HepG2 (cell line): ENCODE results near the gene ZNF425. TPM values are rescaled to one million over a fixed set of nuclear protein-coding genes. Genes with fewer than 3 reads are reported as not detected.

Source experiments
- RARG ChIP-seq: sonication (generic); formaldehyde crosslinking; IDR thresholded peaks from 2 replicates; pipeline ENCODE4 v1.4.0; 2020; ENCODE audit warnings: low read depth, mild to moderate bottlenecking, missing genetic modification reagents
- RBM22 ChIP-seq: fragments of 200-400 bp; formaldehyde crosslinking; optimal IDR thresholded peaks from 2 replicates; pipeline ENCODE3; 2017; ENCODE audit warnings: mild to moderate bottlenecking, low read length, moderate library complexity
- ZNF441 ChIP-seq: sonication (generic); formaldehyde crosslinking; IDR thresholded peaks from 2 replicates; pipeline ENCODE4 v1.7.0; 2021; ENCODE audit warnings: missing genetic modification reagents, borderline replicate concordance
- ZNF839 ChIP-seq: sonication (generic); formaldehyde crosslinking; IDR thresholded peaks from 2 replicates; pipeline ENCODE4 v1.4.0; 2020; ENCODE audit warnings: missing genetic modification reagents, mild to moderate bottlenecking, borderline replicate concordance
- polyA plus RNA-seq, 8 experiments: library from polyadenylated mRNA; depleted of rRNA in 3 of 8; stranded (reverse) in 7 of 8; unstranded in 1 of 8; fragments of >200 nt; fragmentation: Illumina TruSeq in 4 of 8; extraction: Trizol in 4 of 8; gene quantifications; 2 replicates each; pipeline versions ENCODE4 v1.2.1 to v1.2.3, GENCODE V29; 2011 to 2016; ENCODE audit warnings: low read depth in 4 of 8, missing spikeins in 1 of 8, mixed read lengths in 1 of 8; ENCODE audit not compliant: insufficient read depth in 1 of 8
- total RNA-seq, 5 experiments: library from RNA; depleted of rRNA; stranded (reverse); fragments of >200 nt; fragmentation: Illumina TruSeq; extraction: Trizol; gene quantifications; 2 replicates each; pipeline ENCODE4 v1.2.3, GENCODE V29; 2016; ENCODE audit warnings: low read depth in 1 of 5
- TF ChIP-seq, protein P1 (sequence below): sonication (generic); formaldehyde crosslinking; IDR thresholded peaks from 2 replicates; pipeline ENCODE4 v1.4.0; 2020; ENCODE audit warnings: mild to moderate bottlenecking, missing genetic modification reagents

Gene ZNF425
- total and polyA plus RNA-seq, 2 of the 13 experiments (the other 11 are each of a cell fraction or from before 2014, with no cell fraction given) = 0.51 to 1.1 TPM

- TF ChIP-seq, protein P1, sequence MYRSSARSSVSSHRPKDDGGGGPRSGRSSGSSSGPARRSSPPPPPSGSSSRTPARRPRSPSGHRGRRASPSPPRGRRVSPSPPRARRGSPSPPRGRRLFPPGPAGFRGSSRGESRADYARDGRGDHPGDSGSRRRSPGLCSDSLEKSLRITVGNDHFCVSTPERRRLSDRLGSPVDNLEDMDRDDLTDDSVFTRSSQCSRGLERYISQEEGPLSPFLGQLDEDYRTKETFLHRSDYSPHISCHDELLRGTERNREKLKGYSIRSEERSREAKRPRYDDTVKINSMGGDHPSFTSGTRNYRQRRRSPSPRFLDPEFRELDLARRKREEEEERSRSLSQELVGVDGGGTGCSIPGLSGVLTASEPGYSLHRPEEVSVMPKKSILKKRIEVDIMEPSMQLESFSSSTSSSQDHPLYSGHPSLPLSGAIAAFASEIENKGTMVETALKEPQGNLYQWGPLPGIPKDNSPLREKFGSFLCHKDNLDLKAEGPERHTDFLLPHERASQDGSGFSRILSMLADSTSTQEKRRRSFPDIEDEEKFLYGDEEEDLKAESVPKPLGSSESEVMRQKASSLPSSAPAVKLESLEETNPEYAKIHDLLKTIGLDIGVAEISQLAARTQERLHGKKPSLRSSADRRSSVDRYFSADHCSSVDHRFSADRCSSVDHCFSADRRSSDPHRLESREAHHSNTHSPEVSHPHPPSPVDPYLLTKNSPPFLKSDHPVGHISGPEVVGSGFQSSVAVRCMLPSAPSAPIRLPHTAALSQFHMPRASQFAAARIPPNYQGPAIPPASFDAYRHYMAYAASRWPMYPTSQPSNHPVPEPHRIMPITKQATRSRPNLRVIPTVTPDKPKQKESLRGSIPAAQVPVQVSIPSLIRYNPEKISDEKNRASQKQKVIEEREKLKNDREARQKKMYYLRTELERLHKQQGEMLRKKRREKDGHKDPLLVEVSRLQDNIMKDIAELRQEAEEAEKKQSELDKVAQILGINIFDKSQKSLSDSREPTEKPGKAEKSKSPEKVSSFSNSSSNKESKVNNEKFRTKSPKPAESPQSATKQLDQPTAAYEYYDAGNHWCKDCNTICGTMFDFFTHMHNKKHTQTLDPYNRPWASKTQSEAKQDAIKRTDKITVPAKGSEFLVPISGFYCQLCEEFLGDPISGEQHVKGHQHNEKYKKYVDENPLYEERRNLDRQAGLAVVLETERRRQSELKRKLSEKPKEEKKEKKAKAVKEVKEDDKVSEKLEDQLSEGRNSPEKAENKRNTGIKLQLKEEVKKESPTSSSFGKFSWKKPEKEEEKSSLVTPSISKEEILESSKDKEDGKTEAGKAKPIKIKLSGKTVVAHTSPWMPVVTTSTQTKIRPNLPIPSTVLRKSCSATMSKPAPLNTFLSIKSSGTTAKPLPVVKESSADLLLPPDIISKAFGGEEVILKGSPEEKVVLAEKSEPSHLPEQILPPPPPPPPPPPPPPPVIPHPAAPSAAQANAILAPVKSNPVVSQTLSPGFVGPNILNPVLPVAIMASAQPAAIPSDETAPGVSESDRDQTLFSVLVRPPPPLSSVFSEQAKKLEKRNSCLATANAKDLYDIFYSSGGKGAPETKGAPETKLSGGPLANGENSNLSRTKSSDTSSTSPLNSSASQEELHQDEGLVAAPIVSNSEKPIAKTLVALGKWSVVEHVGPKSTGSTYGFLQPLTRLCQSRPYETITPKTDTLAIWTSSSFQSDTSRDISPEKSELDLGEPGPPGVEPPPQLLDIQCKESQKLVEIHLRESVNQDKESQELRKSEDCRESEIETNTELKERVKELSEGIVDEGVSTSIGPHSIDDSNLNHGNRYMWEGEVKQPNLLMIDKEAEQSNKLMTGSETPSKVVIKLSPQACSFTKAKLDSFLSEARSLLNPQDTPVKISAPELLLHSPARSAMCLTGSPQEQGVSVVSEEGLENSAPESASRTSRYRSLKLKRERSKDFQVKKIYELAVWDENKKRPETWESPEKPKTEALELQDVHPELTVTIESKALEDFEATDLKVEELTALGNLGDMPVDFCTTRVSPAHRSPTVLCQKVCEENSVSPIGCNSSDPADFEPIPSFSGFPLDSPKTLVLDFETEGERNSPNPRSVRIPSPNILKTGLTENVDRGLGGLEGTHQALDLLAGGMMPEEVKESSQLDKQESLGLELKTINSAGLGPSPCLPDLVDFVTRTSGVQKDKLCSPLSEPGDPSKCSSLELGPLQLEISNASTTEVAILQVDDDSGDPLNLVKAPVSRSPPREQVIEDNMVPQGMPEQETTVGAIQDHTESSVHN (CRISPR knock-in tag) = no peak
- TF ChIP-seq ZNF441 (CRISPR knock-in tag) = no peak
- TF ChIP-seq ZNF839 = no peak
- no peak for TF ChIP-seq RARG
- TF ChIP-seq RBM22 = no peak
Measured at GRCh38 chr7:149166142-149166541, 40.0 kb upstream of the ZNF425 start (continued).
